ENCODE data around the gene ROBO4.

DNA sequence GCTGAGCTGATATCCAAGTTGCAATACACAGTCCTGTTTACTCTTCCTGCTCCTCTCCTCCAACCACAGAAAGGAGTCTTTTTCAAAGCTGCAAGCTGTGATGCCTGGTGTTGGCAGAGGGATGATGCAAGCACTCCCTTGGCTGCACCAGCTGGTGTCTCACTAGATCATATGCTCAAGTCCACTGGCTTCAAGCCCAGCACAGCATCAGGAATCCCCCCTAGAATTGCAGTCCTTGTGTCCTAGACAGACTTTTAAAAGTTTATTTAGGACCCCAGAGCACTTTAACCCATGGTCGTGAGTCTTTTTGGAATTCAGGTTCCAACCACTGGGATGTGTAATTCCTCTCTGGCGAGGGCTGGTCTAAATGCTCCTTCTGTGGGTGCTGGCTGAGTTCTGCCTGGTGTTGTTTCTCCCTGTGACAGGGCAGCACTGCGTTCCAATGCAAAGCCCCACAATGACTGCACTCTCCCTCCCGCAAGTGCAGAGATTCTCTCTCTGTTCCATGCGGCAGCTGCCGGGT lies 19.5 kb upstream of the ROBO4 start:
- peak; percentile 16 to 29 for TF ChIP-seq POLR2AphosphoS5 (IDR thresholded peaks at IDR 0.05)
- TF ChIP-seq, protein P1, sequence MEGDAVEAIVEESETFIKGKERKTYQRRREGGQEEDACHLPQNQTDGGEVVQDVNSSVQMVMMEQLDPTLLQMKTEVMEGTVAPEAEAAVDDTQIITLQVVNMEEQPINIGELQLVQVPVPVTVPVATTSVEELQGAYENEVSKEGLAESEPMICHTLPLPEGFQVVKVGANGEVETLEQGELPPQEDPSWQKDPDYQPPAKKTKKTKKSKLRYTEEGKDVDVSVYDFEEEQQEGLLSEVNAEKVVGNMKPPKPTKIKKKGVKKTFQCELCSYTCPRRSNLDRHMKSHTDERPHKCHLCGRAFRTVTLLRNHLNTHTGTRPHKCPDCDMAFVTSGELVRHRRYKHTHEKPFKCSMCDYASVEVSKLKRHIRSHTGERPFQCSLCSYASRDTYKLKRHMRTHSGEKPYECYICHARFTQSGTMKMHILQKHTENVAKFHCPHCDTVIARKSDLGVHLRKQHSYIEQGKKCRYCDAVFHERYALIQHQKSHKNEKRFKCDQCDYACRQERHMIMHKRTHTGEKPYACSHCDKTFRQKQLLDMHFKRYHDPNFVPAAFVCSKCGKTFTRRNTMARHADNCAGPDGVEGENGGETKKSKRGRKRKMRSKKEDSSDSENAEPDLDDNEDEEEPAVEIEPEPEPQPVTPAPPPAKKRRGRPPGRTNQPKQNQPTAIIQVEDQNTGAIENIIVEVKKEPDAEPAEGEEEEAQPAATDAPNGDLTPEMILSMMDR (IDR thresholded peaks at IDR 0.05): no peak
- no peak for TF ChIP-seq POLR2A (IDR thresholded peaks at IDR 0.05)

All from upper lobe of left lung (tissue), 4 donors.